Activated CD4-positive, alpha-beta T cell treated with anti-CD3 and anti-CD28 coated beads, Interleukin-2, amount 10 ng/mL, durations not matched to agents 7 days and 5 days (primary cell): ENCODE results near the gene OTOP1. TPM values are rescaled to one million over a fixed set of nuclear protein-coding genes. Genes with fewer than 3 reads are reported as not detected.

ENCODE experiments used
- total RNA-seq, 2 experiments: library from RNA; stranded (reverse); gene quantifications; one replicate each; pipeline ENCODE4 v1.2.3, GENCODE V29; 2021

Gene OTOP1
- total RNA-seq, 2 experiments from 2014 or later, result not detected

Other genes starting within 250 kb of the OTOP1 start
- gene TMEM128, start 21.3 kb upstream of the OTOP1 start, total RNA-seq, result 10 to 100 TPM; 17.7 to 17.8 TPM
- 10 to 100 TPM; 25.9 to 28.1 TPM for gene LYAR, start 63.2 kb upstream of the OTOP1 start, total RNA-seq
- 1 to 10 TPM; 7.9 to 8.3 TPM for gene ZBTB49, start 63.3 kb upstream of the OTOP1 start, total RNA-seq
- 10 to 100 TPM; 11.0 to 11.9 TPM for gene NSG1, start 160.2 kb upstream of the OTOP1 start, total RNA-seq